Measurements from ENCODE around the gene S1PR4.

The S1PR4 gene

GRCh38 chr19:3186160-3186688 lies 7.7 kb downstream of the S1PR4 start:
- DNase-seq (ENCODE audit: low read depth in 1 of 2, low spot score in 1 of 2): no peak
- Histone ChIP-seq H3K27me3 (ENCODE audit: insufficient read depth, poor library complexity, severe bottlenecking) (no peaks in the 10 kb centered on the region), H3K4me3 (replicated peaks; ENCODE audit: insufficient read depth, low read length) (peak overlapping the region; percentile 97), H3K27ac (replicated peaks) (peak overlapping the region; percentile 90)
- TF ChIP-seq GABPA (IDR thresholded peaks at IDR 0.05; ENCODE audit: low read depth) (no peak), POLR2AphosphoS5 (IDR thresholded peaks at IDR 0.05; ENCODE audit: low read depth) (no peak), SPI1 (IDR thresholded peaks at IDR 0.05; ENCODE audit: borderline replicate concordance, low read depth) (no peak), CTCF (IDR thresholded peaks at IDR 0.05; ENCODE audit: insufficient read depth, low read length) (no peak)

- H3K4me3 ChIP-seq (replicated peaks; ENCODE audit: insufficient read depth, low read length): peak overlapping the region; percentile 97
- no peaks in the 10 kb centered on the region for H3K27me3 ChIP-seq (ENCODE audit: insufficient read depth, poor library complexity, severe bottlenecking)
- H3K27ac ChIP-seq (replicated peaks): peak overlapping the region; percentile 90
- no peak for DNase-seq (ENCODE audit: low read depth in 1 of 2, low spot score in 1 of 2)
- TF ChIP-seq REST (IDR thresholded peaks at IDR 0.05; ENCODE audit: insufficient replicate concordance, low read depth) (no peak), GABPA (IDR thresholded peaks at IDR 0.05; ENCODE audit: low read depth) (no peak)
Observed at GRCh38 chr19:3186891-3187661, 8.5 kb downstream of the S1PR4 start.

GRCh38 chr19:3187662-3188511 lies 9.3 kb downstream of the S1PR4 start:
- peak overlapping the region; percentile 97 for H3K4me3 ChIP-seq (replicated peaks; ENCODE audit: insufficient read depth, low read length)

More at GRCh38 chr19:3187662-3188511, 9.3 kb downstream of the S1PR4 start:
- Histone ChIP-seq H3K27me3 (ENCODE audit: insufficient read depth, poor library complexity, severe bottlenecking) (no peaks in the 10 kb centered on the region), H3K27ac (replicated peaks) (peak overlapping the region; percentile 90)
- DNase-seq (ENCODE audit: low read depth in 1 of 2, low spot score in 1 of 2): no peak
- TF ChIP-seq REST (IDR thresholded peaks at IDR 0.05; ENCODE audit: insufficient replicate concordance, low read depth) (no peak), SPI1 (IDR thresholded peaks at IDR 0.05; ENCODE audit: borderline replicate concordance, low read depth) (no peak), POLR2AphosphoS5 (IDR thresholded peaks at IDR 0.05; ENCODE audit: low read depth) (no peak), CTCF (IDR thresholded peaks at IDR 0.05; ENCODE audit: insufficient read depth, low read length) (no peak), GABPA (IDR thresholded peaks at IDR 0.05; ENCODE audit: low read depth) (no peak)

Measured in HL-60 (cell line).